Fibroblast of mammary gland (primary cell): ENCODE data around the gene OTOR.

Experiments
- DNase-seq: peaks from one replicate; pipeline ENCODE4 v3.0.0-alpha.2; 2010; ENCODE audit warnings: low read depth
- H3K4me3 ChIP-seq: 2 replicates; pipeline ENCODE4 v1.5.1; 2011; ENCODE audit warnings: low read depth, mild to moderate bottlenecking, low read length, moderate library complexity; ENCODE audit not compliant: control insufficient read depth
- CTCF ChIP-seq: conservative IDR thresholded peaks from 2 replicates; pipeline ENCODE4 v1.5.1; 2011; ENCODE audit warnings: low read depth, low read length, inconsistent platforms; ENCODE audit not compliant: control insufficient read depth, insufficient read depth

The OTOR gene

DNA sequence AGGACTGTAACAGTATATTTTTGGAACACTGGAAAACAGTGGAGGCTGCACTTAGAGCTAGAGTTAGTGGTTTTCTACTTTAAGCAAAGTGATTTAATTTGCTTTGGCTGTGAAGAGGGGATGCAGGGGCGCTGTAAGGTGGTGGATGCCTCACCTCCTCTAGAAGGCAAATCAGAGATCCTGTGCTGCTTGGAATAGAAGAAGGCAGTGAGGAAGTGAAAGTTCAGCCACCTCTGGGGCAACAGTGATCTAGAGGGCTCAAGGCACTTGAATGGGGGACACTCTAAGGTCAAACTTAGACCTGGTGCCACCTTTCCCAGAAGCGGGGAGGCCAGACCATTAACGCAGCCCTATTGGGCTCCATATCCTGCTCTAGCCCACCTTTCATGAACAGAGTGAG lies 37.4 kb upstream of the OTOR start:
- TF ChIP-seq CTCF, result no peak
- DNase-seq, result no peak
- H3K4me3 ChIP-seq, result no peak overlapping the region

DNA sequence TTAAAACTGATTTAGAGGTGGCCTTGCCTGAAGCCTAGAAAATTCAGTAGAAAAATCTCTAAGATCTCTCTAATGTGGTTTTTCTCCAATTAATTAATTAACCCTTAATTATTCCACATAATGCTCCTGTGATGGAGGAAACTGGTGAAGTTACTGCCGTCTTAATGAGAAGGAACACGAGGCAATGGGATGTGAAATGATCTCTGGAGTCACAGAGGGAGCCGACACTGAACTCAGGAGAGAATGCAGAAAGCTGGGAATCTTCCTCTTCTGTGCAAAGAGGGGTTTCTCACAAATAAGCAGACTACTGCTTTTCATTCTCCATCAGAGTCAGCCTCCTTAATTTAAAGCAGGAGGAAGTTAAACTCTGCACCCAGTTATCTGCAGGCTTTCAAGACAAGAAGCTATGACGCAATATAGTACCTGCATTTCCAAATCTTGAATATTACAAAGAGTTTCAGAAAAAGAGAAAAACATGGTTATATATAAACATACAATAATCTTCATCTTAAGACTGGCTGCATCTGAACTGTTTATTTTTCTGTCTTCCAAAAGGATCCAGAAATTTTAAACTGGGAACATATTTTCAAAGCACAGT lies 36.4 kb upstream of the OTOR start:
- TF ChIP-seq CTCF, result no peak
- DNase-seq, result no peak
- no peak overlapping the region for H3K4me3 ChIP-seq

DNA sequence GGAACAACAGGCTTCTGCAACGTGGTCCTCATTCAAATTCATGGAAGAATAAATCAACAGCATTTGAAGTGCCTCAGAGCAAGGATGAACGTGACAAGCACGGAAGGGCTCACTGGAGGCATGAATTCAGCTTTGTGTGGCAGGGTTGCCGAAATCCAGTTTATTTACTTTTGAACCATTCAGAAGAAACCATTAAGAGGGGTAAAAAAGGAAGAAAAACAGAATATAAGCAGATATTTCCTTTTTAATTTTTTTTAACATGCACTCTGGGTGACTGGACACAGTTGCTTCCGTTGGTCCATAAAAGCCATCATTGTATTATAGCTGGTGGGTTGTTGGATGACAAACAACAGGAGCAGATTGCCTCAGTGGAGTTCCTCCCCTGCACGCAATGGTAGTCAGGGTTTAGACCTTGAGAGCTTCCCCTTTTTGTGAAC lies 35.6 kb upstream of the OTOR start:
- no peak for DNase-seq
- no peak overlapping the region for H3K4me3 ChIP-seq
- TF ChIP-seq CTCF, result no peak

DNA sequence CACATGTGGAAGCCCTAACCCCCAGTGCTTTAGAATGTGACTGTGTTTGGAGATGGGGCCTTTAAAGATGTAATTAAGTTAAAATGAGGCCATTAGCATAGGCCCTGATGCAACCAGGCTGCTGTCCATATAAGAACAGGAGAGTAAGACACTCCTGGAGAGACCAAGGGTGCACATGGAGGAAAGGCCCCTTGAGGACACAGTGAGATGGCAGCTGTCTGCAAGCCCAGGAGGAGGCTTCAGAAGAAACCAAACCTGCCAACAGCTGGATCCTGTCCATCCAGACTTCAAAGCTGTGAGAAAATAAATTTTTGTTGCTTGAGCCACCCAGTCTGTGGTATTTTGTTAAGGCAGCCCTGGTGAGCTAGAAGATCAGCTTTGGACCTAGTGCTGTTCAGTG lies 35.1 kb upstream of the OTOR start:
- DNase-seq, result no peak
- H3K4me3 ChIP-seq, result no peak overlapping the region
- no peak for TF ChIP-seq CTCF

DNA sequence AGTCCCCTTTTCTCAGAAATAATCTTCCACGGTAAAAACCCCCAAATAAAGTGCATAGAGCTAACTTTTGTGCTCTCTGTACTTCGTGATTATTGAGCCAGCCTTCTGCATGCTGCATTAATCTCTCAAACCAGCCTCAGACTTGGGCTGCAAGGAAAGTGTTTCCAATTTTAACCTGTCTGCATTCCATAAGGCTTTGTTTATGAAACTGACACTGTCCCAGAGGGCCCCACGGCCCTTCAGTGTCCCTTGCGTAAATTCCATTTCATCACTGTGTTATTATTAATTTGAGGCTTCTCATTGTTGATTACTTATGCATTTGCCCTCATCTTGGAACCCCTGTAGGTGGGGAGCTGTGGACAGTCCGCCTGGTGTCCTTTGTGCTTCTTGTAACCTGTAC lies 33.9 kb upstream of the OTOR start:
- DNase-seq, result no peak
- no peak for TF ChIP-seq CTCF
- no peak overlapping the region for H3K4me3 ChIP-seq

GRCh38 chr20:16714751-16715150 lies 33.4 kb upstream of the OTOR start:
- H3K4me3 ChIP-seq, result no peak overlapping the region
- no peak for TF ChIP-seq CTCF
- DNase-seq, result no peak

DNA sequence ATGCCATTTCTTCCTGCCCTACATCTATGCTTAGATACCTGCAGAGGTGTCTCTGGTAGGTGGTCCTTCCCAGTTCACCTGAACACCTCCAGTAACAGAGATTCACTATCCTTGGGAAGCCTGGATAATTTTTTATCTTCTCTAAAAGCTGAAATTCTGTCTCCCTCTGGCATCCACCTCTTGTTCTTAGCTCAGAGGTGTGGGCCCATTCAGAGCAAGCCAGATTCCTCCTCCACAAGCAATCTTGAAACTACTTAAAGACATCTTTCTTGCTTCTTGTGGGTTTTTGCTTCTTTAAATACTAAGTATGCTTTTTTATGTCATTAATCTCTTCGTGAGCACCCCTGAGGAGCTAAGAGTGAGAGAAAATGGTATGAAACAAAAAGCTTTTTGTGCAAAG lies 28.7 kb upstream of the OTOR start:
- H3K4me3 ChIP-seq, result no peak overlapping the region
- no peak for TF ChIP-seq CTCF
- DNase-seq, result no peak
